GDM1 (cell line): ENCODE results near the gene LAMC3.

Source experiments
- DNase-seq: peaks from one replicate; lab custom pipeline; 2025; lab: John Stamatoyannopoulos, UW

LAMC3 gene

DNA sequence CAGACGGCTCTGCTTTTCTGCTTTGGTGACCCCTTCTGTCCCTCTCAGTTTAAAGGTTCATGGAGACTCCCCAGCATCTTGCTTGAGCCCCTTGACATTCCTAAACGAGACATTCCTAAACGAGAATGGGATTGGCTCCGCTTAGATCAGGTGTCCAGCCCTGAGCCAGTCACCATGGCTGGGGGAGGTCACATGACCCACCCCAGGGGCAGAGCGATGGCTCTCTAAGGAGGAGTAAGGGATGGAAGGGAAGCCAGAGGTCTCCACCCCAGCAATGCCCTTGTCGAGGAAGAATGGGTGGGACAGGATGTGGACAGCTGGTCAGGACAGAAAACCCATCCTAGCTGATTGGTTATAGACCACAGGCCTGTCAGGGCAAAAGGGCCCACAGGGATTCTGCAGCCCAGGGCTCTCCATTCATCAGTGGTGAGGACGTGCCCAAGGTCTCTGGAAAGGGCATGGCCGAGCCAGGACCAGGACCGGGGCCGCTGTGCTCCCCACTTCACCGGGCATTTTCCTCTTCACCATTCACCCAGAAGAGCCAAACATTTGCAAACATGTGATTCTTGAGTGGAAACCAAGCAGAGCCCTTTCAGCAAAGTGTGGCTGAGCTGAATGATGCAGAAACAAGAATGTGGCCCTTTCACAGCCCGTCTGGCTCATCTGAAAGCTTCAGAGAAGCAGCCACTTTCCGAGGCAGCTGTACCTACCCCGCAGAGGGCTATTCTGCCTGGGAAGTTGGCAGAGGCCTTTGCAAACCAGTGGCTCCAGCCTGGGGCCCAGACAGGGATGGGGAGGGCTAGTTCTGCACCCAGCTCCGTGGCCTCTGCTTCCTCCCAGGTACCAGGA, 67.6 kb downstream of the LAMC3 start:
- DNase-seq: no peak

DNA sequence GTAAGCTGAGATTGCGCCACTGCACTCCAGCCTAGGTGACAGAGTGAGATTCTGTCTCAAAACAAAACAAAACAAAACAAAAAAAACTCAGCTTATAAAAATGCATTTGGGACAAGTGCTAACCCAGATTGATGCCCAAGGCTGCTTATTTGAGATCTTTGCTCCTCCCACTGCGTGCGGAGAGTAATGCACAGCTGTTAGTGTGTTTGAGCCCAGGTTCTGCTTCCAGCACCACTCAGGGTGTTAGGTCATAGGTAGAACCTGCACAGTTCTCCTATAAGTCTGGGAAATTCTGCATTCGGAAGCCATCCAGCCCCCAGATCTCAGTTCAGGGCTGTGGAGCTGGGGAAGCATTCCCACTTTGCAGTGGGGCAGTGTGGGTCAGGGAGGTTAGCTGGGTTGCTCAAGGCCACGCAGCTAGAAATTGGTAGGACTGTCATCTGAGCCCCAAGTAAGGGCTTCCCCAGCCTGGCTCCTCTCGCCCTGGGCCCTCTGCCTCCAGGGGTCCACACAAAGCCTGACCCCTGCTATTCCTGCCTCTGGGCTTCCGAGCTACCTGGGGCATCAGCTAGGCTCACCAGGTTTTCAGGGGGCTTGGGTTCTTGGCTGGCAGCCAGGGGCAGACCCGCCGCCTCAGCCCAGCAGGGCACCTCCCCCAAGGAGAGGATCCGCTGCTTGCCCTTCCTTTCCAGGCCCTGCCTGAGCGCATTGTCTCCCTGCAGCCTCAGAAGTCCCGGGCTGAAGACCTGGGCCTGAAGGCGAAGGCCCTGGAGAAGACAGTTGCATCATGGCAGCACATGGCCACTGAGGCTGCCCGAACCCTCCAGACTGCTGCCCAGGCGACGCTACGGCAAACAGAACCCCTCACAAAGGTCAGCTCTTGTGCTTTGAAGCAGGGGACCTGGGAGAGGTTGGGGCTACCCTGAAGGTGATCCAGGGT, 69.7 kb downstream of the LAMC3 start:
- no peak for DNase-seq

DNA sequence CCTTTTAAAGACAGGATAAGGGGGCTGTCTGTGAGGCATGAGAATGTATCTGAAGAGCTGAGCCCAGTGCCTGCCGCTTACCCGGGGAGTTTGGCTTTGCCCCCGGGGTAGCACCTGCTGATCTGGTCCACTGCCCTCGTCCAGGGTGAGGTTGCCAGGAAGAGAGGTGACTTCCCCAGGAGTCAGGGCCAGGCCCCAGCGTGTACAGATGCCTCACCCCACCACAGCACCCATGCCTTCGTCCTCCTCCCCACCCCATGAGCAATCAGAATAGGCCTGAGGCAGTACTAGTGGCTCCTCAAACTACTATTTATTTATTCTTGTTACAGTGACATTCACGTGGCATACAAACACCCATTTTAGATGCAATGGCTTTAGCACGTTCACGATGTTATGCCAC, 71.6 kb downstream of the LAMC3 start:
- DNase-seq: no peak

DNA sequence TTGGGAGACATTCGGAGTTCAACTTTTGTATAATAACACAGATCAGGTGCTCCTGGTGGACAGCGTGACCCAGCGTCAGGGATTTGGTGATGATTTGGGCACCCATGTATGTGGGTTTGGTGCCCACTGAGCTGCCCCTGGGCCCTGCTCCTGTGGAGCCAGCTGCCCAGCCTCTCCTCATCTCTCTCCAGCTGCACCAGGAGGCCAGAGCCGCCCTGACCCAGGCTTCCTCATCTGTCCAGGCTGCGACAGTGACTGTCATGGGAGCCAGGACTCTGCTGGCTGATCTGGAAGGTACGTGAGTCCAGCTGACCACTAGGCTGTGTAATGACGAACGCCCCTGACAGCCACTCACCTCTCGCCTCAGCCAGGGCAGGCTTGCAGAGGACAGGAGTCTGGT, 72.9 kb downstream of the LAMC3 start:
- DNase-seq: no peak

DNA sequence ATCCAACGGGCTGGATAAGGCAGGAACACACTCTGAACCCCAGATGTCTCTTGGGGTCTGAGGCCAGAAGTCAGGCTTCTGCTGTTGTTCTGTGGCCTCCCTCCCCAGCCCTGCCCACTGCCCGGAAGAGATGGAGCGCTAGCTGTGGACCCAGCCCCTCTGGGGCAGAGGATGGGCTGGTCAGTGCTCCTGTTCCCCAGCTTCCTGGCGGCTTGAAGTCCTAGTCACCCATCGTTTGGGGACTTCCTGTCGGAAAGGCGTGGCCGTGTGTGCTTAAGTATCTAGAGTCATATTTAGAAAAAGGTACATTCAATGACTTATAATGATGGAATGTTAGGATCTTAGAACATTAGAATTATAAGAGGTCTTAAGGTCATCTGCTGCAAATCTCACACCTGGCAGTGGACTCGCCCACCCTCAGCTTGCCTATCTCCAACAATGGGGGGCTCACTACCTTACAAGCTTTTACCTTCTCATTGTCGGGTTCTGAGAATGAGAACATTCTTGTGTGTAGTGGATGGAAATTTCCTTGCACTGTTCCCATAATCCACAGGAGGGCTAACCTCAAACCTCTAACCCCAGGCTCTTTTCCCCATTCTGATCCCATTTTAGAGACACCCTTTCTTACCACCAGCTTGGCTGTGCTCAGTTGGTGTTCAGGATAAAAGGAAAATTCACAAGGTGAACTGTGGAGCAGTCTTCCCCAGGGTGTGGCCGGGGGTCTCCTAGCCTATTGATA, 74.0 kb downstream of the LAMC3 start:
- no peak for DNase-seq

DNA sequence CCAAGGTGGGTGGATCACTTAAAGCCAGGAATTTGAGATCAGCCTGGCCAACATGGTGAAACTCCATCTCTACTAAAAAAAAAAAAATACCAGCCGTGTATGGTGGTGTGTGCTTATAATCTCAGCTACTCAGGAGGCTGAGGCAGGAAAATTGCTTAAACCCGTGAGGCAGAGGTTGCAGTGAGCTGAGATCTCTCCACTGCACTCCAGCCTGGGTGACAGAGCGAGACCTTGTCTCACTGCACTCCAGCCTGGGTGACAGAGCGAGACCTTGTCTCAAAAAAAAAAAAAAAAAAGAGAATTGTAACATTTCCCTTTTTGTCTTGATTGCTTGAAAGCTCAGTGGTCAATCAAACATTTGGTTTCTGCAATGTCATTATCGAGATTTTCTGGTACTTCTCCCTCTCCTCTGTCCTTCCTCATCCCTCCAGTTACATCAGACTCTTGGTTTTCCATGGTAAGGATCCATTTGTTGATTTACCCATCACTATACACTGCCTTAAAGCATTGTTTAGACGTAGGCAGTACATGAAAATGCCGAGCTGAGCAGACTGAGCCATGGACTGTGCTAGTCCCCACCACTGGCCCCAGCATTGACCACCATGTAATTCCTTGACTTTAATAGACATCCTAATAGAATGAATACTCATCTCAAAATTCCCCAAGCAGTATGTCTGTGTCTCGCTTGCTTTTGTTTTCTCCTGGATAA, 75.8 kb downstream of the LAMC3 start:
- no peak for DNase-seq

DNA sequence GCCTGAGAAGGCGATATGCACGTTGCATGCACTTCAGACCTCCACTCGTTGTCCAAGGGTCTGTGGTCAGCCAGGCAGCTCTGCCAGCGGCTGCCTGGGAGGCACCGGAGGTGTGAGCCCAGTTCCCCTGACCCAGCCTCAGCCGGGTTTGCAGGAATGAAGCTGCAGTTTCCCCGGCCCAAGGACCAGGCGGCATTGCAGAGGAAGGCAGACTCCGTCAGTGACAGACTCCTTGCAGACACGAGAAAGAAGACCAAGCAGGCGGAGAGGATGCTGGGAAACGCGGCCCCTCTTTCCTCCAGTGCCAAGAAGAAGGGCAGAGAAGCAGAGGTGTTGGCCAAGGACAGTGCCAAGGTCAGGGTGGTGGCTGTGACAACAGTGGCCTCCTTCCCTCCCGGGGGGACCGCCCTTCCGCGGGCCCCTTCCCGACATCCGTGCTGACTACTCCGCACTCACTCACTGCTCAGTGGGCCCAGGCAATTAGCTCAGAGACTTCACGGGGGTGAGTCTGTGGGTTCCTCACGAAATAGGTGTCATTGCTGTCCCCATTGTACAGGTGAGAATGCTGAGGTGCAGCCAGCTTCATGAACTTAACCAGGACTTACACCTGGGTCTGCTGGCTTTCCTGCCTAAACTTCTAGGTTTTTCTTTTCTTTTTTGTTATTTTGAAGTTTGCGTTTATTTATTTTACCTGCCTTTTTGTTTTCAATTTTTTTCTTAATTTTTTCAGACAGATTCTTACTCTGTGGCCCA, 76.6 kb downstream of the LAMC3 start:
- DNase-seq: no peak

DNA sequence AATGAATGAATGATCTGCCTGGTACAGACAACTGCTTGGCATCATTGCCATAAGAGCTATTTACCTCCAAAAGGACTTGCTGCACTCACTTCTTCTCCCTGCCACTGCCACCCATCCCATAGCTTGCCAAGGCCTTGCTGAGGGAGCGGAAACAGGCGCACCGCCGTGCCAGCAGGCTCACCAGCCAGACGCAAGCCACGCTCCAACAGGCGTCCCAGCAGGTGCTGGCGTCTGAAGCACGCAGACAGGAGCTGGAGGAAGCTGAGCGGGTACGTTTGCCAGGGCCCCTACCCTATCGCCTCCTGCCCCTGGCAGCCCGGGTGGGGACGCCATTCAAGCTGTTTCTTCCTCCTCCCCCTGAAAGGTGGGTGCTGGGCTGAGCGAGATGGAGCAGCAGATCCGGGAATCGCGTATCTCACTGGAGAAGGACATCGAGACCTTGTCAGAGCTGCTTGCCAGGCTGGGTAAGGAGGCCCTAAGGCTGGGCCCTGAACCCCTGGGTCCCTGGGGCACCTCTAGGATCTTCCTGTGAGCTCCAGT, 78.5 kb downstream of the LAMC3 start:
- no peak for DNase-seq

DNA sequence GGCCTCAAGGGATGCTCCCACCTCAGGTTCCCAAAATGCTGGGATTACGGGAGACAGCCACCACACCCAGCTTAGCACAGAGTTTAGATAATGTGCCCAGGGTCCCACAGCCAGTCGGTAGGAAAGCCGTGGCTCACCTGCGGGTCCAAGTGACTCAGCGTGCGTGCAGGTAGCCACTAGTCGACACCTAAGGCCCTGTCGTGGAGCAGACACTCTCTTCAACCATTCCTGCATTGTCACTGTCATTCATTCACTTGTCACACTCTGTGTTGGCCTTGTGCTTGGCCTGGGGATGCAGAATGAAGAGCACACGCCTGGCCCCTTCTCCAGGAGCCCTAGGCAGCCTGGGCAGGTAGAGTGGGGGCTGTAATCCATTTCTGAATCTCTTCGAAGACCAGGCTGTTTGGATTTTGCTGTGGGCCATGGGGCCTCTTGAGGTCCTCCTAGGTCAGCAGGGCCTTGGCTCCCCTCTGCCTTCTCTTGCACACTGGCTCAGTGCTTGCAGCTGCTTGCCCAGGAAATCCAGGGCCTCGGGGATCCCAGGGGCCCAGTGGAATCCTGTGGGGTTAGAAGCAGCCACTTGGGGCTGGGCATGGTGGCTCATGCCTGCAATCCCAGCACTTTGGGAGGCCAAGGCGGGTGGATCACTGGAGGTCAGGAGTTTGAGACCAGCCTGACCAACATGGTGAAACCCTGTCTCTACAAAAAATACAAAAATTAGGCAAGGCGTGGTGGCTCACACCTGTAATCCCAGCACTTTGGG, 81.2 kb downstream of the LAMC3 start:
- DNase-seq: no peak

DNA sequence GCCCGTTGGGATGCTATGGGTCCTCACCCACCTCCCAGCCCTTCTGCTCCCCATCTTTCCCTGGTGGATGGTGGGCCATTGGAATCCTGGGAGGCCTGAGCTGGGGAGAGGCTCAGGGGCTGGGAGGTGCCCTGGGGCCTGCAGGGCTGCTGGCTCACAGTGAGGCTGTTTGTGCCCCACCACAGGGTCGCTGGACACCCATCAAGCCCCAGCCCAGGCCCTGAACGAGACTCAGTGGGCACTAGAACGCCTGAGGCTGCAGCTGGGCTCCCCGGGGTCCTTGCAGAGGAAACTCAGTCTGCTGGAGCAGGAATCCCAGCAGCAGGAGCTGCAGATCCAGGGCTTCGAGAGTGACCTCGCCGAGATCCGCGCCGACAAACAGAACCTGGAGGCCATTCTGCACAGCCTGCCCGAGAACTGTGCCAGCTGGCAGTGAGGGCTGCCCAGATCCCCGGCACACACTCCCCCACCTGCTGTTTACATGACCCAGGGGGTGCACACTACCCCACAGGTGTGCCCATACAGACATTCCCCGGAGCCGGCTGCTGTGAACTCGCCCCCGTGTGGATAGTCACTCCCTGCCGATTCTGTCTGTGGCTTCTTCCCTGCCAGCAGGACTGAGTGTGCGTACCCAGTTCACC, 82.5 kb downstream of the LAMC3 start:
- no peak for DNase-seq

DNA sequence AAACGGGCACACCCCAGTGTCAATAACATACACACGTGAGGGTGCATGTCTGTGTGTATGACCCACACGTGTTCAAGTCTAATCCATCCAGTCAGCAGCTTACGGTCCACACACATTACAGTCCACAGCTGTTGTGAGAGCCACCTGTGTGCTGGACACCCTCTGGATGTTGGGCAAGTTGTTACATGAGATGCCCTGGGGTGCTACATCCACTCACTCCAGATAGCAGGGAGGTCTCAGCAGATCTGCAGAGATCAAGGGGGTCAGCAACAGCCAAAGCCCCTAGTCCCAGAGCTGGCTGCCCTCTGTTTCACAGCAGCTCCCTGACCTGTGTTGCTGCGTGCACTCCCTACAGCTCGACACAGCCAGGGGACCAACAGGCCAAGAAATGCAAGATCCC, 83.1 kb downstream of the LAMC3 start:
- DNase-seq: no peak

DNA sequence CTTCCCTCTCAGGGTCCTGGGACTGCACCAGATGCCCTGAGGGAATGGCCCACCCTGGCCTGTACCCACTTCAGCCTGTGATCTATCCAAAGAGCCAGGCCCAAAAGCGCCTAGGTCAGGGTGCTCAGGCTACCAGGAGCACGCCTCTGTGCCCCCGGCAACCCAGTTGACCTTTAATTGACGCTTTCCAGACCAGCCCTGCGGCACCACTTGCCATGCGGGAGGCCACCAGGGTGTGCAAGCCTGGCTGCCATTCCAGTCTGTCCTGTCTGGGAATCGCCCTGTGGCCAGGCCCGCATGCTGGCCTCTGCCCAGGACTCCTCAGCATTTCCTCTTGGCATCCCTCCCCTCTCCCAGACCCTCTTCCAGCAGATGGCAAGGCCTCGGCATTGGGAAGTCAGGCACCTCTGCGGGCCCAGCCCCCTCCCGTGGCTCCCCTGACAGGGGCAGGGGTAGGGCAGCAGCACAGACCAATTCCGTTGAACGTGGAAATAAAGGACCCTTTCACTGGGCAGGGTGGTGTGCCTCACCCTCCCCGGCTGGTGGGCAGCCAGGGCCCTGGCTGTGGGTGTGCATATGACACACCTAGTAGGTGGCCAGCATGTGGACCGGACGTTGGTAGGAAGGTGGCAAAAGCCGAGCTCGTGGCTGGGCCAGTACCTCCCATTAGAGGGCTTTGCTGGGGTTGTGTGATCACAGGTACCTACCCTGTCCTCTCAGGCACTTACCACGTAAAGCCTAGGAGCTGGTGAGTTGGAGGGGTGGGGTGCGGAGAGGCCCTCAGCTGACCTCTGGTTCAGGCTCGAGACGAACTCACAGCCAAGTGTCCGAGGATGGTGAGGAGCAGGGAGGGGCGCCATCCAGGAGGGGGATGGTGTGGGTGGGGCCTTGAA, 83.8 kb downstream of the LAMC3 start:
- no peak for DNase-seq

DNA sequence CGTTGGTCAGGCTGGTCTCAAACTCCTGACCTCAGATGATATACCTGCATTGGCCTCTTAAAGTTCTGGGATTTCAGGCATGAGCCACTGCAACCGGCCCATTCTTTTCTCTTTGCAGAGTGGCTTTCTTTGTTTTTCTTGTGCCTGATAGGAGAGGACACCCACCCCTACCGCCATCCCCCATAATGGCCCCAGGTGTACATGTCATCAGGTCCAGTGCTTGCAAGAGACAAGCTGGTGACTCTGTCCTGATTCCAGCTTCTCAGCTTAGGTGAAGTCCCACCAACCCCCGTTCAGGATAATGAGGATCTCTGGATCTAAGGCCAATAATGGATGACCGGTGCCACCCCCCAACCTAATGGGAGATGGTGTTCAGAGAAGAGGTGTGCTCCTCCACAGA, 85.0 kb downstream of the LAMC3 start:
- DNase-seq: no peak

DNA sequence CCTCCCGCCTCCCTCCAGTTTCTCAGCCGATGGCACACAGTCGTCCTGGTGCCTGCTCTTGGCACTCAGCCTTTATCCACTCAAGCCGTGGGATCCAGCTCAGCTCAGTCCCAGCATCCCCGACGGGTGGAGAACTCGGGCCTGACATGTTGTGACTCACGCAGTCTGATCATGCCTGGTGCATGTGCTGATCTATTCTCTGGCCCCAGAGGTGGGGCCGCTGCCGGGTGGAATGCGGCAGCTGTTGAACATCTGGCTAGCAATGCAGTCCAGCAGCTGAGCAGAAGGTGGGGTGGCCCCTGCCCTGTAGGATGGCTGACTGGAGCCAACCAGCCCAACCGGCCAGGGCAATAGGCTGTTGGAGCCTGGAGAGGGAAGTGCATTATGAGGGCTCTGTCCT, 85.6 kb downstream of the LAMC3 start:
- DNase-seq: no peak

DNA sequence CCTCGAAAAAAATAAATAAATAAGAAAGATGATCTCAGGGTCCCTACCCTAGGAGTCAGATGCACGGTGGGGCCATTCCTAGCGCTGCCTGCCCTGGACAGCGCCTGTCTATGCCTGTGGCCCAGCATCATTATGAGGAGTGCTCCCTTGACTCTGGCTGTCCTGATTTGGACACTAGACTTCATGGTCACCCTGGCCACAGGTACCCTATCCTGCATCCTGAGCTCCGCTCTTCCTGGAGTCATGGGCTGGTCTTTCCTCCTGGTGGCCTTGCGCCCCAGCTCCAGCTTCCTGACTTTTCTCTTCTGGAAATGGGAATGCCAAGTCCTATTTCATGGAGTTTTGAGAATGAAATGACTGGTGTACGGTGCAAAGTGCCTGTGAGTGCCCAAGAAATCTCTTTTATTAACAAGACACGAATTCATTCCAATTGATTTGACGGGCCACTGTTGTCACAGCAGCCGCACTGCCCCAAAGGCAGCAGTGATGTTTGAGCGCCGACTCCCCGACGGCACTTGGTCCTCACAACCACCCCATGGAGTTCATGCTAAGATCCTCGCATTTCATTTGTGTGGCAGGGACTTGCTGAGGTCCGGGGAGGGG, 86.8 kb downstream of the LAMC3 start:
- DNase-seq: no peak

DNA sequence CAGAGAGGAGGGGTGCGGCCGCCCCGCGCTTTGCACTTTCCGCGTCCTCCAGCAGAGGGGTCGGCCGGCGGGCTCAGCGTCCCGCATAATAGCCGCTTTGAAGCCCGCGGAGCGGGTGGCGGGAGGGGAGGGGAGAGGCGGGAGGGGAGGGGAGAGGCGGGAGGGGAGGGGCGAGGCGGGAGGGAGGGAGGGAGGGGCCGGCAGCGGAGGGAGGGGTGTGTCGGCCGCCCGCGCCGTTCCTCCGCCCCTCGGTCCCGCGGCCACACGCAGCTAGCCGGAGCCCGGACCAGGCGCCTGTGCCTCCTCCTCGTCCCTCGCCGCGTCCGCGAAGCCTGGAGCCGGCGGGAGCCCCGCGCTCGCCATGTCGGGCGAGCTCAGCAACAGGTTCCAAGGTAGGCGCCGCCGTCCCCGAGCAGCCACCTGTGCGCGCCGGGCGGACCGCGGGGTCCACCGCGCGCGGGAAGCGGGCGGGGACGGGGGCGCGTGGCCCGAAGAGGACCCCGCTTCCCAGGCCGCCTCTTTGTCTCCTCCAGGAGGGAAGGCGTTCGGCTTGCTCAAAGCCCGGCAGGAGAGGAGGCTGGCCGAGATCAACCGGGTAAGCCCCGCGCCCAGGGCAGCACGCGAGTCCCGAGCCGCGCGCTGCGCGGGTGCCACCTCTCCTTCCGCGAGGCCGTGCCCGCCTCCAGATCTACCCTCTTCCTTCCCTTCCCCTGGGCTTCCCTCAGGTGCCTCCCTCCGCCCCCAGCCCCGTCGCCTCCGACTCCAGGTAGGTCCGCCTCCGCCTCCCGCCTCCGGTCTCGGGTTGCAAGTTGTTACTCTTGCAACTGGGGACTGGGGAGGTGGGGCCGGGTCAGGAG, 87.5 kb downstream of the LAMC3 start, which contains the start of gene AIF1L:
Gene AIF1L, plus strand, starts transcription at position 263 of the 857 bp plus-strand sequence. Its CDS starts 99 bp downstream, at position 362.
- DNase-seq: no peak
